Erythroblast (primary cell): ENCODE measurements around the gene OXGR1.

Experiments
- GATA1 ChIP-seq: IDR thresholded peaks from 2 replicates; pipeline ENCODE4 v1.6.1; 2011; ENCODE audit warnings: low read depth, mild to moderate bottlenecking, control low read depth, low read length, moderate library complexity
- POLR2A ChIP-seq: IDR thresholded peaks from 2 replicates; pipeline ENCODE4 v1.6.1; 2011; ENCODE audit warnings: mild to moderate bottlenecking, low read length

DNA sequence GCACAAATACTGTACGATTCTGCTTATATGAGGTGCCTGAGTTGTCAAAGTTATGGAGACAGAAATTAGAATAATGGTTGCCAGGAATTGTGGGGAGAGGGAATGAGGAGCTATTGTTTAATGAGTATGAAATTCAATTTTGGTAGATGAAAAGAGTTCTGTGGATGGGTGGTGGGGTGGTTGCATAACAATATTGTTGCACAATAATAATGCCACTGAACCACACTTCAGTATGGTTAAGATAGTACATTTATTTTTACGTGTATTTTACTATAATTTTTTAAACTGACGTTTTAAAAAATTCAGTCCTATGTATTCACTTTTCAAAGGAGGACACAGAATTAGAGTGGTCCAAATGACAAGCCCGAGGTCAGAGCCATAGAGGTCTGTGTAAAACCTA, 1.8 kb upstream of the OXGR1 start:
- TF ChIP-seq POLR2A = no peak
- TF ChIP-seq GATA1 = no peak
